ENCODE measurements around the gene HOXC5.

Gene HOXC5

GRCh38 chr12:53995378-53996239 lies 37.2 kb upstream of the HOXC5 start:
- no peak for DNase-seq (ENCODE audit: low read depth)

GRCh38 chr12:53996240-53997203 lies 36.3 kb upstream of the HOXC5 start:
- no peak for DNase-seq (ENCODE audit: low read depth)

GRCh38 chr12:53997204-53998109 lies 35.4 kb upstream of the HOXC5 start:
- DNase-seq (ENCODE audit: low read depth) = no peak

GRCh38 chr12:53998110-53998899 lies 34.5 kb upstream of the HOXC5 start:
- DNase-seq (ENCODE audit: low read depth) = no peak

GRCh38 chr12:53998900-53999236 lies 34.0 kb upstream of the HOXC5 start:
- DNase-seq (ENCODE audit: low read depth) = no peak

- DNase-seq (ENCODE audit: low read depth) = peak; percentile 91
Measured at GRCh38 chr12:53999559-54000115, 33.2 kb upstream of the HOXC5 start.

- DNase-seq (ENCODE audit: low read depth) = no peak
Measured at GRCh38 chr12:54000116-54001114, 32.4 kb upstream of the HOXC5 start, which contains the start of gene HOXC9. HOXC9 (plus strand) TSS chr12:54000161; CDS start chr12:54000189, 28 bp downstream.

GRCh38 chr12:54001283-54002187 lies 31.3 kb upstream of the HOXC5 start:
- no peak for DNase-seq (ENCODE audit: low read depth)

GRCh38 chr12:54002278-54002914 lies 30.5 kb upstream of the HOXC5 start:
- DNase-seq (ENCODE audit: low read depth) = no peak

GRCh38 chr12:54002915-54003389 lies 29.9 kb upstream of the HOXC5 start:
- no peak for DNase-seq (ENCODE audit: low read depth)

- DNase-seq (ENCODE audit: low read depth) = no peak
Measured at GRCh38 chr12:54003625-54004024, 29.2 kb upstream of the HOXC5 start.

GRCh38 chr12:54004063-54004840 lies 28.6 kb upstream of the HOXC5 start:
- no peak for DNase-seq (ENCODE audit: low read depth)

- DNase-seq (ENCODE audit: low read depth) = no peak
Measured at GRCh38 chr12:54004841-54005530, 27.9 kb upstream of the HOXC5 start.

- DNase-seq (ENCODE audit: low read depth) = no peak
Measured at GRCh38 chr12:54005531-54005852, 27.4 kb upstream of the HOXC5 start.

- DNase-seq (ENCODE audit: low read depth) = peak; percentile 72
Measured at GRCh38 chr12:54005853-54006558, 26.8 kb upstream of the HOXC5 start.
